Epithelial cell of proximal tubule (primary cell): ENCODE data around the gene PANX2. TPM values are rescaled to one million over a fixed set of nuclear protein-coding genes. Genes with fewer than 3 reads are reported as not detected.

ENCODE experiments used
- DNase-seq: peaks from one replicate; pipeline ENCODE4 v3.0.0-alpha.2; 2011; ENCODE audit warnings: low read depth
- H3K4me3 ChIP-seq: 2 replicates; pipeline ENCODE4 v1.5.1; 2011; ENCODE audit warnings: low read depth, mild to moderate bottlenecking, low read length
- CTCF ChIP-seq: conservative IDR thresholded peaks from 2 replicates; pipeline ENCODE4 v1.5.1; 2012; ENCODE audit warnings: low read depth, mild to moderate bottlenecking, low read length
- total RNA-seq: library from RNA; depleted of rRNA; stranded (reverse); fragments of >200 nt; gene quantifications from 2 replicates; pipeline ENCODE4 v1.2.3, GENCODE V29; 2015

Gene PANX2
- total RNA-seq, 1 donor from 2014 or later, result 0.12 TPM

- no peak overlapping the region for H3K4me3 ChIP-seq
- no peak for DNase-seq
- no peak for TF ChIP-seq CTCF
Measured at GRCh38 chr22:50227579-50228215, 57.2 kb downstream of the PANX2 start.

GRCh38 chr22:50228366-50228765 is 57.8 kb downstream of the PANX2 start:
- DNase-seq, result no peak
- H3K4me3 ChIP-seq, result no peak overlapping the region
- TF ChIP-seq CTCF, result no peak

GRCh38 chr22:50229370-50229769 is 58.8 kb downstream of the PANX2 start:
- H3K4me3 ChIP-seq, result no peak overlapping the region
- DNase-seq, result no peak
- TF ChIP-seq CTCF, result no peak

Other genes starting within 250 kb of the PANX2 start
- gene PIM3, start 210.0 kb upstream of the PANX2 start, total RNA-seq, result 37.5 and 49.3 TPM in 2 replicates
- not detected in 2 replicates for gene IL17REL, start 158.0 kb upstream of the PANX2 start, total RNA-seq
- gene TTLL8, start 112.4 kb upstream of the PANX2 start, total RNA-seq, result not detected in 2 replicates
- not detected in 2 replicates for gene MLC1, start 85.3 kb upstream of the PANX2 start, total RNA-seq
- 0.12 and 0.29 TPM in 2 replicates for gene MOV10L1, start 80.7 kb upstream of the PANX2 start, total RNA-seq
- gene TRABD, start 15.2 kb downstream of the PANX2 start, total RNA-seq, result 55.5 and 68.9 TPM in 2 replicates
- gene SELENOO, start 30.3 kb downstream of the PANX2 start, total RNA-seq, result 31.0 and 31.1 TPM in 2 replicates
- 19.8 and 26.1 TPM in 2 replicates for gene TUBGCP6, start 74.3 kb downstream of the PANX2 start, total RNA-seq
- gene HDAC10, start 80.5 kb downstream of the PANX2 start, total RNA-seq, result 18.8 and 40.6 TPM in 2 replicates
- 33.9 and 56.0 TPM in 2 replicates for gene MAPK12, start 91.0 kb downstream of the PANX2 start, total RNA-seq
- gene MAPK11, start 99.6 kb downstream of the PANX2 start, total RNA-seq, result 5.4 and 8.4 TPM in 2 replicates
- gene PLXNB2, start 136.9 kb downstream of the PANX2 start, total RNA-seq, result 113 and 177 TPM in 2 replicates
- gene DENND6B, start 156.3 kb downstream of the PANX2 start, total RNA-seq, result 1.2 and 4.4 TPM in 2 replicates
- 35.7 and 49.3 TPM in 2 replicates for gene PPP6R2, start 172.6 kb downstream of the PANX2 start, total RNA-seq